HepG2 (cell line): ENCODE results near the gene OSM. TPM values are rescaled to one million over a fixed set of nuclear protein-coding genes. Genes with fewer than 3 reads are reported as not detected.

Experiments
- ATAC-seq: fragments of 200-7000 bp; cut with Tn5 transposase; 3 replicates; pipeline ENCODE4 v1.9.1; 2020; ENCODE audit warnings: mild to moderate bottlenecking, moderate library complexity
- BruUV-seq: library from RNA; stranded (reverse); fragments of 400-500 nt; replicated peaks from 2 replicates; lab custom pipeline; 2021; lab: Mats Ljungman, UMichigan
- CTCF ChIA-PET: fragments of 300-600 bp; formaldehyde crosslinking; extraction: SDS; loops from one replicate; lab custom pipeline; 2021; ENCODE audit warnings: low total read pairs, inconsistent platforms, low intra/inter-chr PET ratio; lab: Yijun Ruan, JAX
- POLR2A ChIA-PET: fragments of 350-600 bp; sonication (Branson Sonifier 250); formaldehyde crosslinking; loops from one replicate; lab custom pipeline; 2020; ENCODE audit warnings: antibody characterized with exemption, inconsistent platforms; lab: Yijun Ruan, JAX
- DNase-seq: peaks from one replicate; pipeline ENCODE4 v3.0.0-alpha.2; 2015; ENCODE audit warnings: low spot score
- FAIRE-seq: peaks from 3 replicates; lab custom pipeline; 2011; peaks lifted over from hg19 to GRCh38; lab: Jason Lieb, UNC
- H2AFZ ChIP-seq: one replicate; pipeline ENCODE4 v1.6.1; 2011; ENCODE audit warnings: low read length, inconsistent platforms
- H3K27ac ChIP-seq: fragments of 300-600 bp; 3 replicates; pipeline ENCODE4 v1.8.0; 2011; ENCODE audit warnings: mixed run types, mild to moderate bottlenecking, mixed read lengths, low read length, inconsistent platforms; ENCODE audit not compliant: insufficient read depth; ENCODE audit errors: extremely low read length
- H3K27me3 ChIP-seq, 2 experiments: fragments of 200-600 bp in 1 of 2; 2 replicates in 1 of 2; 3 replicates in 1 of 2; pipeline versions ENCODE4 v1.6.0 to v1.8.0; 2011; ENCODE audit warnings: low read length in 2 of 2, mild to moderate bottlenecking in 2 of 2, moderate library complexity in 2 of 2, inconsistent platforms in 1 of 2; ENCODE audit not compliant: insufficient read depth in 2 of 2, control insufficient read depth in 1 of 2
- H3K36me3 ChIP-seq, 2 experiments: fragments of 200-600 bp in 1 of 2; replicated peaks in 1 of 2; 2 replicates in 1 of 2; 3 replicates in 1 of 2; pipeline versions ENCODE4 v1.5.1 to v1.8.0; 2011; ENCODE audit warnings: low read length in 2 of 2, inconsistent platforms in 1 of 2; ENCODE audit not compliant: insufficient read depth in 2 of 2, control insufficient read depth in 1 of 2
- H3K4me1 ChIP-seq: 2 replicates; pipeline ENCODE4 v1.5.1; 2012; ENCODE audit warnings: low read length, inconsistent platforms; ENCODE audit not compliant: insufficient read depth
- H3K4me2 ChIP-seq: 2 replicates; pipeline ENCODE4 v1.6.0; 2011; ENCODE audit warnings: low read depth, low read length, inconsistent platforms
- H3K4me3 ChIP-seq, 3 experiments: fragments of 200-600 bp in 1 of 3; sonication (generic), shearing (Covaris generic) in 1 of 3; replicated peaks in 1 of 3; 2 replicates each; pipeline ENCODE4 v1.5.1; 2011 to 2016; ENCODE audit warnings: low read length in 3 of 3, inconsistent platforms in 2 of 3, low read depth in 2 of 3, mild to moderate bottlenecking in 2 of 3, control low read depth in 1 of 3, mixed read lengths in 1 of 3; ENCODE audit not compliant: insufficient read depth in 1 of 3
- H3K79me2 ChIP-seq: one replicate; pipeline ENCODE4 v1.6.1; 2011; ENCODE audit warnings: low read length, inconsistent platforms; ENCODE audit not compliant: insufficient read depth
- H3K9ac ChIP-seq: 2 replicates; pipeline ENCODE4 v1.6.0; 2011; ENCODE audit warnings: mild to moderate bottlenecking, low read depth, low read length, inconsistent platforms; ENCODE audit not compliant: insufficient read depth
- H3K9me3 ChIP-seq: 2 replicates; pipeline ENCODE4 v1.5.1; 2012; ENCODE audit warnings: mild to moderate bottlenecking, low read length
- H4K20me1 ChIP-seq: 2 replicates; pipeline ENCODE4 v1.6.0; 2011; ENCODE audit warnings: inconsistent platforms, mild to moderate bottlenecking, low read length, moderate library complexity; ENCODE audit not compliant: insufficient read depth
- ARNTL ChIP-seq: sonication (generic); formaldehyde crosslinking; IDR thresholded peaks from 2 replicates; pipeline ENCODE4 v1.4.0; 2020; ENCODE audit warnings: mild to moderate bottlenecking, missing genetic modification reagents
- LCORL ChIP-seq, 2 experiments: fragments of 450-650 bp in 1 of 2; sonication (generic) in 1 of 2; formaldehyde crosslinking in 1 of 2; IDR thresholded peaks; 2 replicates each; pipeline versions ENCODE4 v1.5.0 to v1.6.1; 2017 to 2020; ENCODE audit warnings: antibody characterized with exemption in 1 of 2, missing genetic modification reagents in 1 of 2
- NAIF1 ChIP-seq: sonication (generic); formaldehyde crosslinking; IDR thresholded peaks from 2 replicates; pipeline ENCODE4 v1.5.0; 2020; ENCODE audit warnings: mild to moderate bottlenecking, missing genetic modification reagents, borderline replicate concordance
- NCOA1 ChIP-seq: sonication (generic); formaldehyde crosslinking; IDR thresholded peaks from 2 replicates; pipeline ENCODE4 v1.9.0; 2021; ENCODE audit warnings: missing genetic modification reagents
- POLR2G ChIP-seq: fragments of 200-400 bp; formaldehyde crosslinking; IDR thresholded peaks from 2 replicates; pipeline ENCODE4 v1.6.1; 2018; ENCODE audit warnings: mild to moderate bottlenecking, low read depth, low read length, moderate library complexity
- RFX3 ChIP-seq: IDR thresholded peaks from 2 replicates; pipeline ENCODE4 v1.6.1; 2016; ENCODE audit warnings: missing biosample characterization, missing genetic modification reagents
- ZNF670 ChIP-seq: sonication (generic); formaldehyde crosslinking; IDR thresholded peaks from 2 replicates; pipeline ENCODE4 v1.8.0; 2022; ENCODE audit warnings: mild to moderate bottlenecking, missing genetic modification reagents, borderline replicate concordance
- ZNF713 ChIP-seq: sonication (generic); formaldehyde crosslinking; IDR thresholded peaks from 2 replicates; pipeline ENCODE4 v1.4.0; 2020; ENCODE audit warnings: mild to moderate bottlenecking, missing genetic modification reagents
- WGBS: methylation state at CpG from one replicate; pipeline ENCODE4 v1.1.6; 2017; ENCODE audit warnings: low lambda C conversion rate; 5-methylcytosine and 5-hydroxymethylcytosine counted together
- in situ Hi-C: cut with HindIII; loops from 2 replicates; pipeline ENCODE4 v1.10.0; 2017; ENCODE audit warnings: low pct_unique_long_range_greater_than_20kb; ENCODE audit not compliant: extremely low pct_ligation_motif_present
- intact Hi-C: fragments of 100-400 bp; cut with micrococcal nuclease; formaldehyde crosslinking; loops from one replicate; pipeline ENCODE4 v1.10.0; 2022; ENCODE audit not compliant: unreplicated experiment
- polyA plus RNA-seq, 8 experiments: library from polyadenylated mRNA; depleted of rRNA in 3 of 8; stranded (reverse) in 7 of 8; unstranded in 1 of 8; fragments of >200 nt; fragmentation: Illumina TruSeq in 4 of 8; extraction: Trizol in 4 of 8; gene quantifications; 2 replicates each; pipeline versions ENCODE4 v1.2.1 to v1.2.3, GENCODE V29; 2011 to 2016; ENCODE audit warnings: low read depth in 4 of 8, missing spikeins in 1 of 8, mixed read lengths in 1 of 8; ENCODE audit not compliant: insufficient read depth in 1 of 8
- total RNA-seq, 5 experiments: library from RNA; depleted of rRNA; stranded (reverse); fragments of >200 nt; fragmentation: Illumina TruSeq; extraction: Trizol; gene quantifications; 2 replicates each; pipeline ENCODE4 v1.2.3, GENCODE V29; 2016; ENCODE audit warnings: low read depth in 1 of 5
- TF ChIP-seq, protein P1 (sequence below): sonication (generic); formaldehyde crosslinking; IDR thresholded peaks from 2 replicates; pipeline ENCODE4 v1.5.1; 2020; ENCODE audit warnings: mild to moderate bottlenecking, missing genetic modification reagents, moderate library complexity
- TF ChIP-seq, protein P2 (sequence below), 2 experiments: sonication (generic) in 1 of 2; formaldehyde crosslinking in 1 of 2; IDR thresholded peaks; 2 replicates each; pipeline versions ENCODE4 v1.6.1 to v1.9.0; 2014 to 2022; ENCODE audit warnings: antibody characterized with exemption in 1 of 2, borderline replicate concordance in 1 of 2, inconsistent platforms in 1 of 2, low read depth in 1 of 2, missing genetic modification reagents in 1 of 2

OSM gene
- total and polyA plus RNA-seq, 2 of the 13 experiments (the other 11 are each of a cell fraction or from before 2014, with no cell fraction given): not detected

DNA sequence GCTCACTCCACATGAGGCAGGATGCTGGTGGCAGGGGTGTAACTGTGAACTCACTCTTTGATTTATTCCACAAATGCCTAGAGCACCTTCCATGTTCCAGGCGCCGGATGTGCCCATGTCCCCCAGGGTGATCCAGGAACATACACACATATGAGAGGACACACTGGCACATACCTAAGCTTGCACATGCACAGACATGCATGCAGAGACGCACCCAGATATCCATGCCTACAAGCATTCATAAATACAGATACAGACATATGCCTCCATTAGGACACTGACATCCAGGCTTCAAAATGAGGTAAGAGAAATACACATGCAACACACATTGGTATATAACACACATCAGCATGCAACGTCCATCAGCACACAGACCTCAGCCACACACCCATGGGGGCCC is 4.5 kb downstream of the OSM start:
- H3K4me1 ChIP-seq: peaks cover 43% of the 10 kb centered on the region
- DNase-seq (no peak), FAIRE-seq (no peak), ATAC-seq (no peak)
- WGBS: 62% methylated on average over 4 of the region's 4 CpGs
- H2AFZ ChIP-seq: no peak overlapping the region
- no TSS peak for BruUV-seq
- no peaks in the 10 kb centered on the region for H3K9me3 ChIP-seq
- TF ChIP-seq LCORL (IDR thresholded peaks at IDR 0.05): no peak
- TF ChIP-seq LCORL (CRISPR knock-in tag; IDR thresholded peaks at IDR 0.05): no peak
- TF ChIP-seq ZNF713 (CRISPR knock-in tag): no peak
- no peak for TF ChIP-seq POLR2G
- no peak for TF ChIP-seq NCOA1
- TF ChIP-seq, protein P1, sequence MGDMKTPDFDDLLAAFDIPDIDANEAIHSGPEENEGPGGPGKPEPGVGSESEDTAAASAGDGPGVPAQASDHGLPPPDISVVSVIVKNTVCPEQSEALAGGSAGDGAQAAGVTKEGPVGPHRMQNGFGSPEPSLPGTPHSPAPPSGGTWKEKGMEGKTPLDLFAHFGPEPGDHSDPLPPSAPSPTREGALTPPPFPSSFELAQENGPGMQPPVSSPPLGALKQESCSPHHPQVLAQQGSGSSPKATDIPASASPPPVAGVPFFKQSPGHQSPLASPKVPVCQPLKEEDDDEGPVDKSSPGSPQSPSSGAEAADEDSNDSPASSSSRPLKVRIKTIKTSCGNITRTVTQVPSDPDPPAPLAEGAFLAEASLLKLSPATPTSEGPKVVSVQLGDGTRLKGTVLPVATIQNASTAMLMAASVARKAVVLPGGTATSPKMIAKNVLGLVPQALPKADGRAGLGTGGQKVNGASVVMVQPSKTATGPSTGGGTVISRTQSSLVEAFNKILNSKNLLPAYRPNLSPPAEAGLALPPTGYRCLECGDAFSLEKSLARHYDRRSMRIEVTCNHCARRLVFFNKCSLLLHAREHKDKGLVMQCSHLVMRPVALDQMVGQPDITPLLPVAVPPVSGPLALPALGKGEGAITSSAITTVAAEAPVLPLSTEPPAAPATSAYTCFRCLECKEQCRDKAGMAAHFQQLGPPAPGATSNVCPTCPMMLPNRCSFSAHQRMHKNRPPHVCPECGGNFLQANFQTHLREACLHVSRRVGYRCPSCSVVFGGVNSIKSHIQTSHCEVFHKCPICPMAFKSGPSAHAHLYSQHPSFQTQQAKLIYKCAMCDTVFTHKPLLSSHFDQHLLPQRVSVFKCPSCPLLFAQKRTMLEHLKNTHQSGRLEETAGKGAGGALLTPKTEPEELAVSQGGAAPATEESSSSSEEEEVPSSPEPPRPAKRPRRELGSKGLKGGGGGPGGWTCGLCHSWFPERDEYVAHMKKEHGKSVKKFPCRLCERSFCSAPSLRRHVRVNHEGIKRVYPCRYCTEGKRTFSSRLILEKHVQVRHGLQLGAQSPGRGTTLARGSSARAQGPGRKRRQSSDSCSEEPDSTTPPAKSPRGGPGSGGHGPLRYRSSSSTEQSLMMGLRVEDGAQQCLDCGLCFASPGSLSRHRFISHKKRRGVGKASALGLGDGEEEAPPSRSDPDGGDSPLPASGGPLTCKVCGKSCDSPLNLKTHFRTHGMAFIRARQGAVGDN (CRISPR knock-in tag): no peak
- no peak for TF ChIP-seq ARNTL
- TF ChIP-seq, protein P2, sequence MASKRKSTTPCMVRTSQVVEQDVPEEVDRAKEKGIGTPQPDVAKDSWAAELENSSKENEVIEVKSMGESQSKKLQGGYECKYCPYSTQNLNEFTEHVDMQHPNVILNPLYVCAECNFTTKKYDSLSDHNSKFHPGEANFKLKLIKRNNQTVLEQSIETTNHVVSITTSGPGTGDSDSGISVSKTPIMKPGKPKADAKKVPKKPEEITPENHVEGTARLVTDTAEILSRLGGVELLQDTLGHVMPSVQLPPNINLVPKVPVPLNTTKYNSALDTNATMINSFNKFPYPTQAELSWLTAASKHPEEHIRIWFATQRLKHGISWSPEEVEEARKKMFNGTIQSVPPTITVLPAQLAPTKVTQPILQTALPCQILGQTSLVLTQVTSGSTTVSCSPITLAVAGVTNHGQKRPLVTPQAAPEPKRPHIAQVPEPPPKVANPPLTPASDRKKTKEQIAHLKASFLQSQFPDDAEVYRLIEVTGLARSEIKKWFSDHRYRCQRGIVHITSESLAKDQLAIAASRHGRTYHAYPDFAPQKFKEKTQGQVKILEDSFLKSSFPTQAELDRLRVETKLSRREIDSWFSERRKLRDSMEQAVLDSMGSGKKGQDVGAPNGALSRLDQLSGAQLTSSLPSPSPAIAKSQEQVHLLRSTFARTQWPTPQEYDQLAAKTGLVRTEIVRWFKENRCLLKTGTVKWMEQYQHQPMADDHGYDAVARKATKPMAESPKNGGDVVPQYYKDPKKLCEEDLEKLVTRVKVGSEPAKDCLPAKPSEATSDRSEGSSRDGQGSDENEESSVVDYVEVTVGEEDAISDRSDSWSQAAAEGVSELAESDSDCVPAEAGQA (IDR thresholded peaks at IDR 0.05; ENCODE audit: low read depth): no peak
- TF ChIP-seq, protein P2 (CRISPR knock-in tag; IDR thresholded peaks at IDR 0.05; ENCODE audit: borderline replicate concordance): no peak
- no peak for TF ChIP-seq NAIF1 (CRISPR knock-in tag)
- no peak for TF ChIP-seq RFX3 (CRISPR knock-in tag)
- no peak for TF ChIP-seq ZNF670 (CRISPR knock-in tag)
- ChIA-PET CTCF (interaction anchor here (1.1 to 2.1 kb wide), 3 partner anchors 25 to 125 kb away, joined by 4 to 20 read pairs (median 8); partner anchors contain the start of gene RNF215), POLR2A (no interaction called here)
- H4K20me1 ChIP-seq: no peaks in the 10 kb centered on the region
- no peak overlapping the region for H3K4me2 ChIP-seq
- no peak overlapping the region for H3K9ac ChIP-seq
- intact Hi-C loops (no loop called here), in situ Hi-C loops (loop anchor here (5.0 to 10.0 kb wide), 2 partner anchors 125 to 223 kb away; partner anchors contain the start of gene RNF215)
- H3K27ac ChIP-seq: no peak overlapping the region
- no peaks in the 10 kb centered on the region for H3K36me3 ChIP-seq
- no peaks in the 10 kb centered on the region for H3K79me2 ChIP-seq
- no peak overlapping the region for H3K4me3 ChIP-seq
- H3K27me3 ChIP-seq: peaks cover 12 to 46% of the 10 kb centered on the region in 2 experiments
